Endometrial microvascular endothelial cells (primary cell): ENCODE results near the gene ARID5A. TPM values are rescaled to one million over a fixed set of nuclear protein-coding genes. Genes with fewer than 3 reads are reported as not detected.
"Not testable (repeated sequence)": the region's sequence is repeated elsewhere in the genome, so short reads cannot be mapped to it uniquely, and the experiment has no call there.

ENCODE experiments used
- in situ Hi-C: cut with HindIII; loops from 2 replicates; pipeline ENCODE4 v1.10.0; 2017; ENCODE audit warnings: low sequenced_read_pairs, low pct_unique_long_range_greater_than_20kb; ENCODE audit errors: inconsistent ontology term
- total RNA-seq: library from RNA; depleted of rRNA; stranded (reverse); fragments of >200 nt; gene quantifications from one replicate; pipeline ENCODE4 v1.2.3, GENCODE V29; 2015; ENCODE audit errors: inconsistent ontology term

The ARID5A gene
- total RNA-seq, 1 donor from 2014 or later: 8.0 TPM

GRCh38 chr2:96551605-96552314, 15.2 kb downstream of the ARID5A start:
- in situ Hi-C loops: no loop called here

- in situ Hi-C loops: no loop called here
Observed at GRCh38 chr2:96552315-96553175, 16.0 kb downstream of the ARID5A start.

GRCh38 chr2:96553176-96553956, 16.8 kb downstream of the ARID5A start:
- in situ Hi-C loops: no loop called here

- in situ Hi-C loops: not testable (repeated sequence)
Observed at GRCh38 chr2:96553957-96554292, 17.4 kb downstream of the ARID5A start.

- in situ Hi-C loops: no loop called here
Observed at GRCh38 chr2:96554293-96555145, 18.0 kb downstream of the ARID5A start.

- in situ Hi-C loops: no loop called here
Observed at GRCh38 chr2:96555146-96555610, 18.6 kb downstream of the ARID5A start.

- in situ Hi-C loops: no loop called here
Observed at GRCh38 chr2:96556441-96557330, 20.1 kb downstream of the ARID5A start.

- in situ Hi-C loops: not testable (repeated sequence)
Observed at GRCh38 chr2:96557421-96557820, 20.9 kb downstream of the ARID5A start.

- in situ Hi-C loops: no loop called here
Observed at GRCh38 chr2:96558061-96558460, 21.5 kb downstream of the ARID5A start.

- in situ Hi-C loops: no loop called here
Observed at GRCh38 chr2:96558485-96558884, 21.9 kb downstream of the ARID5A start.

GRCh38 chr2:96564026-96564425, 27.5 kb downstream of the ARID5A start:
- in situ Hi-C loops: no loop called here

GRCh38 chr2:96564563-96564962, 28.0 kb downstream of the ARID5A start:
- in situ Hi-C loops: no loop called here

GRCh38 chr2:96565111-96565510, 28.6 kb downstream of the ARID5A start:
- in situ Hi-C loops: no loop called here

GRCh38 chr2:96568094-96568493, 31.5 kb downstream of the ARID5A start:
- in situ Hi-C loops: no loop called here

- in situ Hi-C loops: no loop called here
Observed at GRCh38 chr2:96574364-96574763, 37.8 kb downstream of the ARID5A start.

- in situ Hi-C loops: no loop called here
Observed at GRCh38 chr2:96575785-96576456, 39.4 kb downstream of the ARID5A start.

GRCh38 chr2:96577501-96577900, 40.9 kb downstream of the ARID5A start:
- in situ Hi-C loops: no loop called here
